Chondrocyte (in vitro differentiated cells): ENCODE data around the gene IQGAP2. TPM values are rescaled to one million over a fixed set of nuclear protein-coding genes. Genes with fewer than 3 reads are reported as not detected.

Experiments
- DNase-seq: peaks from one replicate; pipeline ENCODE4 v3.0.0; 2021; ENCODE audit warnings: mixed read lengths, low spot score
- H3K27ac Mint-ChIP-seq: one replicate; pipeline ENCODE4 v1.8.0; 2021; ENCODE audit warnings: mild to moderate bottlenecking, moderate library complexity, mixed read lengths; ENCODE audit not compliant: unreplicated experiment
- H3K27me3 Mint-ChIP-seq: 2 replicates; pipeline ENCODE4 v1.8.0; 2021; ENCODE audit warnings: low read depth, mixed read lengths
- H3K36me3 Mint-ChIP-seq: 2 replicates; pipeline ENCODE4 v1.8.0; 2021; ENCODE audit warnings: low read depth, mixed read lengths
- H3K4me1 Mint-ChIP-seq: 2 replicates; pipeline ENCODE4 v1.8.0; 2021; ENCODE audit warnings: low read depth, mild to moderate bottlenecking, mixed read lengths
- H3K4me3 Mint-ChIP-seq: one replicate; pipeline ENCODE4 v1.8.0; 2021; ENCODE audit warnings: mild to moderate bottlenecking, moderate library complexity, mixed read lengths; ENCODE audit not compliant: unreplicated experiment
- H3K9me3 Mint-ChIP-seq: 2 replicates; pipeline ENCODE4 v1.8.0; 2021; ENCODE audit warnings: low read depth, mixed read lengths
- CTCF ChIP-seq: fragments of 200-600 bp; sonication (generic); IDR thresholded peaks from 2 replicates; pipeline ENCODE4 v1.5.0; 2021; ENCODE audit warnings: antibody characterized with exemption, mild to moderate bottlenecking, moderate library complexity
- total RNA-seq: library from RNA; stranded (reverse); gene quantifications from 3 replicates; pipeline ENCODE4 v1.2.1, GENCODE V29; 2021

IQGAP2 gene
- total RNA-seq, 1 donor from 2014 or later, result 3.0 TPM

GRCh38 chr5:76483433-76483832 is 80.3 kb downstream of the IQGAP2 start:
- DNase-seq, result no peak
- TF ChIP-seq CTCF, result no peak
- Mint-ChIP-seq H3K27ac (no peak overlapping the region), H3K36me3 (no peaks in the 10 kb centered on the region), H3K27me3 (no peaks in the 10 kb centered on the region), H3K9me3 (no peaks in the 10 kb centered on the region), H3K4me3 (no peak overlapping the region), H3K4me1 (peaks cover 11% of the 10 kb centered on the region)

- TF ChIP-seq CTCF, result no peak
- Mint-ChIP-seq H3K9me3 (no peaks in the 10 kb centered on the region), H3K4me1 (peaks cover 11% of the 10 kb centered on the region), H3K36me3 (no peaks in the 10 kb centered on the region), H3K4me3 (no peak overlapping the region), H3K27me3 (no peaks in the 10 kb centered on the region), H3K27ac (no peak overlapping the region)
- DNase-seq, result no peak
These were observed 80.8 kb downstream of the IQGAP2 start for GRCh38 chr5:76483881-76484280.

- no peak overlapping the region for H3K27ac Mint-ChIP-seq
- no peak for TF ChIP-seq CTCF
- peaks cover 10% of the 10 kb centered on the region for H3K4me1 Mint-ChIP-seq
- no peaks in the 10 kb centered on the region for H3K36me3 Mint-ChIP-seq
- no peak for DNase-seq
- no peaks in the 10 kb centered on the region for H3K9me3 Mint-ChIP-seq
- no peak overlapping the region for H3K4me3 Mint-ChIP-seq
- H3K27me3 Mint-ChIP-seq, result no peaks in the 10 kb centered on the region
These were observed 82.4 kb downstream of the IQGAP2 start for GRCh38 chr5:76485511-76485910.

- TF ChIP-seq CTCF, result no peak
- H3K27ac Mint-ChIP-seq, result no peak overlapping the region
- no peaks in the 10 kb centered on the region for H3K27me3 Mint-ChIP-seq
- H3K4me3 Mint-ChIP-seq, result no peak overlapping the region
- H3K4me1 Mint-ChIP-seq, result peaks cover 12% of the 10 kb centered on the region
- no peaks in the 10 kb centered on the region for H3K9me3 Mint-ChIP-seq
- DNase-seq, result no peak
- peaks cover 2% of the 10 kb centered on the region for H3K36me3 Mint-ChIP-seq
These were observed 84.3 kb downstream of the IQGAP2 start for GRCh38 chr5:76487386-76487785.

GRCh38 chr5:76487821-76488220 is 84.7 kb downstream of the IQGAP2 start:
- H3K9me3 Mint-ChIP-seq, result no peaks in the 10 kb centered on the region
- no peak for TF ChIP-seq CTCF
- H3K4me1 Mint-ChIP-seq, result peaks cover 12% of the 10 kb centered on the region

More at GRCh38 chr5:76487821-76488220, 84.7 kb downstream of the IQGAP2 start:
- Mint-ChIP-seq H3K27me3 (no peaks in the 10 kb centered on the region), H3K4me3 (no peak overlapping the region), H3K27ac (no peak overlapping the region), H3K36me3 (peaks cover 2% of the 10 kb centered on the region)
- no peak for DNase-seq
